ENCODE measurements around the gene FAAP20. TPM values are rescaled to one million over a fixed set of nuclear protein-coding genes. Genes with fewer than 3 reads are reported as not detected.

The FAAP20 gene
- total and polyA plus RNA-seq, 2 experiments from 2014 or later: 79.1 to 167 TPM

DNA sequence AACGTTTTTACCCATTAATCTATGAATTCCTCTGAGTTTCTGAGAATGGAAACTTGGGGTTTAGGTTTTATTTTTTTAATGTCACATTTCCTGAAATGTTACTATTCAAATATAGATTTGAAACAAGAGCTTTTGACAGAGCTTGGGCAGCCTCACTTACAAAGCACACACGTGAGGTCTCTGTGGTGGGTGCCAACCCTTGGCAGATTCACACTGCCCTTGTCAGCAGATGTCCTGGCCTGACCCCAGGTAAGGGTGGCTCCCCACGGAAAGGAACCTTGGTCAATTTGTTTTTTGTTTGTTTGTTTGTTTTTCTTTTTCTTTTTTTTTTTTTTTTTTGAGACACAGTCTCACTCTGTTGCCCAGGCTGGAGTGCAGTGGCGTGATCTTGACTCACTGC lies 53.5 kb downstream of the FAAP20 start:
- Histone ChIP-seq H3K79me2 (replicated peaks; ENCODE audit: insufficient read depth) (no peaks in the 10 kb centered on the region; the same call in 1 of the 2 replicates), H3K27me3 (ENCODE audit: insufficient read depth) (no peaks in the 10 kb centered on the region), H3K27ac (ENCODE audit: low read depth) (no peak overlapping the region), H3K4me1 (ENCODE audit: insufficient read depth) (no peaks in the 10 kb centered on the region), H3K9me2 (ENCODE audit: insufficient read depth) (no peaks in the 10 kb centered on the region), H3K36me3 (ENCODE audit: insufficient read depth) (no peaks in the 10 kb centered on the region), H3K4me2 (no peak overlapping the region), H3K4me3 (no peak overlapping the region), H3F3A (replicated peaks; ENCODE audit: low read depth) (no peaks in the 10 kb centered on the region), H2AFZ (no peak overlapping the region), H4K20me1 (replicated peaks; ENCODE audit: insufficient read depth) (no peaks in the 10 kb centered on the region)
- Mint-ChIP-seq H3K36me3 (ENCODE audit: low read depth) (no peaks in the 10 kb centered on the region; the same call in 1 of the 3 replicates), H3K4me1 (peaks cover 2% of the 10 kb centered on the region; the same call in 1 of the 3 replicates), H3K9me3 (no peaks in the 10 kb centered on the region), H3K27me3 (ENCODE audit: insufficient read depth, low read depth, poor library complexity) (peaks cover 2% of the 10 kb centered on the region), H3K4me3 (no peak overlapping the region), H3K27ac (no peak overlapping the region)
- DNase-seq (ENCODE audit: low spot score) (no peak), ATAC-seq (no peak)
- no peak for TF ChIP-seq POLR2AphosphoS5 (IDR thresholded peaks at IDR 0.05; ENCODE audit: low read depth)
- no peak for TF ChIP-seq ZNF462 (CRISPR knock-in tag; IDR thresholded peaks at IDR 0.05)
- no peak for TF ChIP-seq EZH2 (IDR thresholded peaks at IDR 0.05; ENCODE audit: low read depth, unreplicated experiment)
- TF ChIP-seq ZNF114 (CRISPR knock-in tag; IDR thresholded peaks at IDR 0.05): no peak
- TF ChIP-seq JUNB (IDR thresholded peaks at IDR 0.05; ENCODE audit: unreplicated experiment): no peak
- TF ChIP-seq CREB1 (CRISPR knock-in tag; IDR thresholded peaks at IDR 0.05; ENCODE audit: low read depth): no peak
- no peak for TF ChIP-seq STAT1 (IDR thresholded peaks at IDR 0.05; ENCODE audit: unreplicated experiment)

Other genes with a start within 250 kb of the FAAP20 start
- gene CFAP74, start 191.0 kb downstream of the FAAP20 start, total RNA-seq (2014; rRNA removed; shearing (Covaris generic)): 0.16 TPM in 1 of 2 replicates, not detected in the other
- 0.21 and 0.24 TPM in 2 replicates for gene CFAP74, start 191.0 kb downstream of the FAAP20 start, polyA plus RNA-seq (2016; fragmentation: Nextera tagmentation; extraction: Ambion mirVana)
- 2.8 and 5.1 TPM in 2 replicates for gene GABRD, start 175.4 kb downstream of the FAAP20 start, total RNA-seq (2014; rRNA removed; shearing (Covaris generic))
- gene GABRD, start 175.4 kb downstream of the FAAP20 start, polyA plus RNA-seq (2016; fragmentation: Nextera tagmentation; extraction: Ambion mirVana): 1.7 and 2.1 TPM in 2 replicates
- gene PRKCZ, start 144.4 kb downstream of the FAAP20 start, total RNA-seq (2014; rRNA removed; shearing (Covaris generic)): 36.9 and 42.3 TPM in 2 replicates
- 22.5 and 26.2 TPM in 2 replicates for gene PRKCZ, start 144.4 kb downstream of the FAAP20 start, polyA plus RNA-seq (2016; fragmentation: Nextera tagmentation; extraction: Ambion mirVana)
- 62.8 and 66.8 TPM in 2 replicates for gene SKI, start 33.5 kb upstream of the FAAP20 start, total RNA-seq (2014; rRNA removed; shearing (Covaris generic))
- gene SKI, start 33.5 kb upstream of the FAAP20 start, polyA plus RNA-seq (2016; fragmentation: Nextera tagmentation; extraction: Ambion mirVana): 9.3 and 10.4 TPM in 2 replicates
- 6.6 and 11.1 TPM in 2 replicates for gene MORN1, start 196.8 kb upstream of the FAAP20 start, total RNA-seq (2014; rRNA removed; shearing (Covaris generic))
- gene MORN1, start 196.8 kb upstream of the FAAP20 start, polyA plus RNA-seq (2016; fragmentation: Nextera tagmentation; extraction: Ambion mirVana): 4.7 and 4.8 TPM in 2 replicates
- gene RER1, start 197.1 kb upstream of the FAAP20 start, total RNA-seq (2014; rRNA removed; shearing (Covaris generic)): 50.9 and 58.4 TPM in 2 replicates
- gene RER1, start 197.1 kb upstream of the FAAP20 start, polyA plus RNA-seq (2016; fragmentation: Nextera tagmentation; extraction: Ambion mirVana): 91.9 and 99.5 TPM in 2 replicates
- gene PEX10, start 217.8 kb upstream of the FAAP20 start, total RNA-seq (2014; rRNA removed; shearing (Covaris generic)): 43.3 and 53.9 TPM in 2 replicates
- gene PEX10, start 217.8 kb upstream of the FAAP20 start, polyA plus RNA-seq (2016; fragmentation: Nextera tagmentation; extraction: Ambion mirVana): 15.0 and 15.9 TPM in 2 replicates